Activated CD4-positive, alpha-beta T cell treated with anti-CD3 and anti-CD28 coated beads for 36 hours (primary cell): Measurements from ENCODE around the gene SLC22A8. TPM values are rescaled to one million over a fixed set of nuclear protein-coding genes. Genes with fewer than 3 reads are reported as not detected.

ENCODE experiments used
- ATAC-seq: fragments of 200-7000 bp; cut with Tn5 transposase; one replicate; pipeline ENCODE4 v1.10.0; 2021; ENCODE audit warnings: mild to moderate bottlenecking, moderate library complexity
- CTCF ChIA-PET: fragments of 350-600 bp; sonication (Branson Sonifier 250); formaldehyde crosslinking; loops from one replicate; lab custom pipeline; 2021; ENCODE audit warnings: antibody characterized with exemption; lab: Charles Lee
- POLR2A ChIA-PET: fragments of 350-600 bp; sonication (Branson Sonifier 250); formaldehyde crosslinking; loops from one replicate; lab custom pipeline; 2021; ENCODE audit warnings: antibody characterized with exemption, inconsistent platforms; lab: Charles Lee
- DNase-seq: peaks from one replicate; pipeline ENCODE4 v3.0.0-alpha.2; 2020
- H3K27ac Mint-ChIP-seq: one replicate; pipeline ENCODE4 v1.8.0; 2021; ENCODE audit warnings: mixed read lengths
- H3K27me3 Mint-ChIP-seq: one replicate; pipeline ENCODE4 v1.8.0; 2021; ENCODE audit warnings: mixed read lengths
- H3K36me3 Mint-ChIP-seq: one replicate; pipeline ENCODE4 v1.8.0; 2021; ENCODE audit warnings: low read depth, mixed read lengths
- H3K4me1 Mint-ChIP-seq: one replicate; pipeline ENCODE4 v1.8.0; 2021; ENCODE audit warnings: mixed read lengths
- H3K4me3 Mint-ChIP-seq: one replicate; pipeline ENCODE4 v1.8.0; 2021; ENCODE audit warnings: mild to moderate bottlenecking, moderate library complexity, mixed read lengths
- H3K9me3 Mint-ChIP-seq: one replicate; pipeline ENCODE4 v1.8.0; 2021; ENCODE audit warnings: low read depth, mixed read lengths
- intact Hi-C, 2 experiments: fragments of 100-400 bp; cut with DNase I in 1 of 2; cut with micrococcal nuclease in 1 of 2; formaldehyde crosslinking; loops; one replicate each; pipeline versions ENCODE4 v1.14.2 to v1.15.1; 2022 to 2024; cut with DNase I, micrococcal nuclease
- total RNA-seq, 2 experiments: library from RNA; stranded (reverse); gene quantifications; one replicate each; pipeline ENCODE4 v1.2.3, GENCODE V29; 2021

The SLC22A8 gene
- total RNA-seq, 2 experiments from 2014 or later: not detected

DNA sequence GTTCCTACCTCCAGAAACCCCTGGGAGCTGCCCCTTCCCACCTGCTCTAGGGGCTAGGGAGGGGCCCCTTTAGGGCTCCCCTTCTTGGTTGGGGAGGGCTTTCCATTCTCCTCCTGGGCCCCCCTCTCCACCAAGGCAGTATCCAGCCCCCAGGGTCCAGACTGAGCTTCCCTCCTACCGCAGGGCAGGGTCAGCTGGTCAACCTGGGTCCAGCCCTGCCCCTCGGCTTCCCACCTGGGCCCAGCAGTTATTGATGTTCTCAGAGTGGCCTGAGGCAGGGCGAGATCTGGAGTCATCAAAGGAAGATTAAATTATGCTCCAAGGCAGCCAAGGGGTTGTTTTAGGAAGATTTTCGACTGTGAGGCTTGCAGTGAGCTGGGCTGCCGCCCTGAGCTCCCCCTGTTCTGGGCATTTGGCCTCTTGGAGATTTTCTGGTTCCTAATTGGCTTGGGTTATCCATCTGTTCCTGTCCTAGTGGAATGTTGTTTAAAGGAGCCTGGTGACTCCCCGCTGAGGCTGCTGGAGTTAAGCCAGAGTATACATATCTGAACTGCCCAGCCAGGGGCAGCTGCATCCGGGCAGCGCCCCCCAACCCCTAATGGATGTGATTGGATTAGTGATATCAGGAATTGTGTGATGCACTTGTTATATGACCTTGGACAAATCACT is 1.8 kb upstream of the SLC22A8 start:
- Mint-ChIP-seq H3K4me3 (no peak overlapping the region), H3K27me3 (peaks cover 10% of the 10 kb centered on the region), H3K9me3 (no peaks in the 10 kb centered on the region), H3K27ac (no peak overlapping the region), H3K36me3 (no peaks in the 10 kb centered on the region), H3K4me1 (no peaks in the 10 kb centered on the region)
- ChIA-PET CTCF (interaction anchor here (0.6 to 8.5 kb wide), 5 partner anchors 26 to 306 kb away, joined by 3 to 283 read pairs (median 4); no protein-coding TSS in a partner anchor), POLR2A (no interaction called here)
- ATAC-seq (no peak), DNase-seq (no peak)
- intact Hi-C loops: no loop called here

DNA sequence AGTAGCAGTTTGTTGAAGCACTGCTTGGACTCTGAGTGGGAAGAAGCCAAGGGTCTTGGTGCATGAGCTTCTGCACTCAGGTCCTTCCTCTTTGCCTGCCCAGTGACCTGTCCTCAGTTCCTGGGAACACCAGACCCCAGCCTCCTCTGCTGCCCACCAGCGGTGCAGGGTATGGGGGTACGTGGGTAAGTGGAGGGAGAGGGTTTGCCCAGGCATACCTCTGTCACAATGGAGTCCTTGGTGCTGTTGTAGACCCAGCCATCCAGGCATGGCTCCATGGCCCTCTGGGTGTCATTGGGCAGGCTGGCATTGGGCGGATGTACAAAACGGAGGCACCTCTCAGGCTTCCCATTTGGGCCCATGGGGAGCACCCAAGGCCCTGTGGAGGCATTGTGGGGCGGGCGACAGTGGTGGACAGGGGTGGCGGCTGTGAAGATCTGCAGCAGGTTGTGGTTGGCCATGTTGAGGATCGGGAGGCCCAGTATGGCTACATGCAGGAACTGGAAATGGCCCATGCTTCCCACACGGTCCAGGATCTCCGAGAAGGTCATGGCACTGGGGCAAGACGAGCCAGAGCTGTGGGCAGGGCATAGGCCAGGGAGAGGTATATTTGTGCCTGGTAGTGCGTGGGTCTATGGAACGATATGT is 1.1 kb downstream of the SLC22A8 start:
- DNase-seq: no peak
- H3K9me3 Mint-ChIP-seq: no peaks in the 10 kb centered on the region
- ATAC-seq: no peak
- intact Hi-C loops: no loop called here
- no peak overlapping the region for H3K4me3 Mint-ChIP-seq
- H3K36me3 Mint-ChIP-seq: no peaks in the 10 kb centered on the region
- POLR2A ChIA-PET: no interaction called here
- H3K27me3 Mint-ChIP-seq: peaks cover 10% of the 10 kb centered on the region
- no peak overlapping the region for H3K27ac Mint-ChIP-seq
- no peaks in the 10 kb centered on the region for H3K4me1 Mint-ChIP-seq
- CTCF ChIA-PET: interaction anchor here (0.5 to 1.0 kb wide), 3 partner anchors 9 to 96 kb away, joined by 3 to 5 read pairs (median 5); no protein-coding TSS in a partner anchor

DNA sequence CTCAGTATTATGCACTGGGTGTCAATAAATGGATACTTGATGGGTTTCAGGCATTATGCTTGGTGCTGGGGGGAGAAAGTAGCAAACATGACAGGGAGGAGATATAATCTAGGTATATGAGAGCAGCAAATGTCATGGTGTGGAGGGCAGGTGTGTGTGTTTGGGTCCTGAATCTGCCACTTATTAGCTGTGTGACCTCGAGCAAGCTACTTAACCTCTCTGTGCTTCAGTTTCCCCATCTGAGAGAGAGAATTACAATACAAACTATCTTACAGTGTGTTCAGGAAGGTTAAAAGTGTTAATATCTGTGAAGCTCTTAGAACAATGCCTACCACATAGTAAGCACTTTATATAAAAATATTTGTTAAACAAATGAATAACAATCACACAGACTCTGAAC is 2.8 kb downstream of the SLC22A8 start:
- no peaks in the 10 kb centered on the region for H3K4me1 Mint-ChIP-seq
- DNase-seq (no peak), ATAC-seq (no peak)
- peaks cover 3% of the 10 kb centered on the region for H3K27me3 Mint-ChIP-seq
- ChIA-PET CTCF (interaction anchor here (0.5 to 3.1 kb wide), 5 partner anchors 10 to 1237 kb away, joined by 3 to 12 read pairs (median 3); no protein-coding TSS in a partner anchor), POLR2A (no interaction called here)
- H3K9me3 Mint-ChIP-seq: no peaks in the 10 kb centered on the region
- H3K4me3 Mint-ChIP-seq: no peak overlapping the region
- intact Hi-C loops: no loop called here
- no peak overlapping the region for H3K27ac Mint-ChIP-seq
- H3K36me3 Mint-ChIP-seq: no peaks in the 10 kb centered on the region

DNA sequence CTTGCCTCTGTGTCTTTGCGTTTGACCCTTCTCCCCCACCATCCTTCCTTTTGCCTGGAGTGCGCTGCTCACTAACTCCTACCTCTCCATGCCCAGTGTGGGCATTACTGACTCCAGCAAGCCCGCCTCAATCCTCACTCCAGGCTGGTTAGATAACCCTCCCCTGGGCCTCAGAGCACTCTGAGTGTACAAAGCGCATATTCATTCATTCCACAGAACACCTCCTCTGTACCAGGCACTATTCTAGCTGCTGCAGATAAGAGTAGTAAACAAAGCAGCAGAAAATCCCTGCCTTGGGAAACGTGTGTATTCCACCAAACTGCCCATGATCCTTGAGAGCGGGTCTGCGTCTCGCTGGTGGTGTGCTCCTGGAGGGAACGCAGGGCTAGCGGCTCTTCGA is 3.2 kb downstream of the SLC22A8 start:
- ChIA-PET POLR2A (no interaction called here), CTCF (interaction anchor here (0.9 to 3.1 kb wide), 3 partner anchors 11 to 1236 kb away, joined by 3 to 12 read pairs (median 4); no protein-coding TSS in a partner anchor)
- H3K4me3 Mint-ChIP-seq: no peak overlapping the region
- ATAC-seq: no peak
- H3K9me3 Mint-ChIP-seq: no peaks in the 10 kb centered on the region
- no peak overlapping the region for H3K27ac Mint-ChIP-seq
- H3K4me1 Mint-ChIP-seq: no peaks in the 10 kb centered on the region
- no peak for DNase-seq
- intact Hi-C loops: no loop called here
- peaks cover 3% of the 10 kb centered on the region for H3K27me3 Mint-ChIP-seq
- H3K36me3 Mint-ChIP-seq: no peaks in the 10 kb centered on the region

DNA sequence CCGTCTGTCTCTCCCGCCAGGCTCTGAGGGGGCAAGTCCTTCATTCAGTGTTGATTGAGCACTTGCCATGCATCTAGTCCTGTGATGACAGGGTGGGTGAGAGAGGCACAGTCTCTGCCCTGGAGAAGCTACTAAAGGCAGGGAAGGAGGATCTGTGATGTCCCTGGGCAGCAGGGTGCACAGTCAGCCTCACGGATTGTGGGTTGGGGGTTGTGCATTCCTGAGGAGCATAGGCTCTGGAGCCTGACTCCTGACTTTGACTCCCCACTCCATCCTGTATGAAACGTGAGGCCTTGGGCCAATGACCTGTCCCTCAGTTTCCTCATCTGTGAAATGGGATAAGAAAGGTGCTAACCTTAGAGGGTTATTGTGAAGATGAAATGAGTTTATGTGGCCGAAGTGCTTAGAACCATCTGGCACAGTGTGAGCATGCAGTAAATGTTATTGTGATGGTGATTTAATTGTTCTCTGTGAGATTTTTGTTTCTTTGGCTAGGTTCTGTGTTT is 4.7 kb downstream of the SLC22A8 start:
- ATAC-seq (no peak), DNase-seq (no peak)
- CTCF ChIA-PET: interaction anchor here (0.6 to 3.4 kb wide), 4 partner anchors 12 to 607 kb away, joined by 3 to 23 read pairs (median 8); no protein-coding TSS in a partner anchor
- H3K4me3 Mint-ChIP-seq: no peak overlapping the region
- POLR2A ChIA-PET: no interaction called here
- H3K9me3 Mint-ChIP-seq: no peaks in the 10 kb centered on the region
- intact Hi-C loops: no loop called here
- no peak overlapping the region for H3K27ac Mint-ChIP-seq
- H3K4me1 Mint-ChIP-seq: no peaks in the 10 kb centered on the region
- peaks cover 3% of the 10 kb centered on the region for H3K27me3 Mint-ChIP-seq
- no peaks in the 10 kb centered on the region for H3K36me3 Mint-ChIP-seq

DNA sequence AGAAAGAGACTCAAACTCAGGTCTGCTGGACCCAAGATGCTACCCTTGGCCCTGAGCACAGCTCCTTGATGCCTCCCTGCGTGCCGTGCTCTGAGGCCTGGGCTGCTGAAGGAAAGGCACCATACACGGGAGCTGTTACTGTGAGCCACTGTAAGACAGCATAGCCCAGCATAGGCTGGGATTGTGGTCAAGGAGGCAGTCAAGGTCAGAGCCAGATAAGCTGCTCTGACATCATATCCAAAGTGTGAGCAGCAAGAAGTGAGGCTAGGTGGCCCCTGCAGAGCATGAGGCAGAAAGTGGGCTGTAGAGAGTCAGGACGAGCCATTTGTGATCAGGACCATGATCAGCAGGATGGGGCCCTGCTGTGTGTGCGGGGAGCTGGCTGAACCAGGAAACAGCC is 7.7 kb downstream of the SLC22A8 start:
- Mint-ChIP-seq H3K27ac (no peak overlapping the region), H3K4me3 (no peak overlapping the region), H3K4me1 (no peaks in the 10 kb centered on the region), H3K36me3 (no peaks in the 10 kb centered on the region), H3K9me3 (no peaks in the 10 kb centered on the region), H3K27me3 (no peaks in the 10 kb centered on the region)
- ATAC-seq (no peak), DNase-seq (no peak)
- ChIA-PET CTCF (interaction anchor here (0.5 to 3.4 kb wide), 5 partner anchors 8 to 105 kb away, joined by 3 to 23 read pairs (median 4); no protein-coding TSS in a partner anchor), POLR2A (interaction anchor here (0.7 to 1.0 kb wide), 2 partner anchors 33 to 167 kb away, joined by 3 to 5 read pairs; no protein-coding TSS in a partner anchor)
- intact Hi-C loops: no loop called here

DNA sequence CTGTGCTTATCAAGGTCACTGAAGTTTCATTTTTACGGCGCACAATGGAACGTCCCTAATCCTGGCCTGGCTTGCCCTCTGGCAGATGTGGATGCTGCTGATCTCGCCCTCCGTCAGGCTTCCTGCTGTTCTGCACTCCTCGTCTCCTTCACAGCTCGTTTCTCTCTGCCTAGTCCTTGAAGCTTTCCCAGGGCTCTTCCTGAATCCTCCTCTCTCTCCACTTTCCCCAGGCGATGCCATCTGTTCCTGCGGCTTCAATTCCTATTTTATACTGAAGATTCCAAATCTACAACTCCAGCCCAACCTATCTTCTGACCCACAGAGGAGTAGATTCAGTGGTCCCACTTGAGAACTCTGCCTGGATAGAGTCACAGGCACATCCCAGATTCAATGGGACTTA is 14.2 kb downstream of the SLC22A8 start:
- ATAC-seq: no peak
- Mint-ChIP-seq H3K4me3 (no peak overlapping the region), H3K9me3 (no peaks in the 10 kb centered on the region), H3K27ac (no peak overlapping the region), H3K4me1 (no peaks in the 10 kb centered on the region), H3K27me3 (no peaks in the 10 kb centered on the region), H3K36me3 (no peaks in the 10 kb centered on the region)
- ChIA-PET POLR2A (no interaction called here), CTCF (interaction anchor here (1.0 kb wide), 1 partner anchor 20 kb away, joined by 5 read pairs; no protein-coding TSS in a partner anchor)
- intact Hi-C loops: no loop called here
- DNase-seq: no peak

DNA sequence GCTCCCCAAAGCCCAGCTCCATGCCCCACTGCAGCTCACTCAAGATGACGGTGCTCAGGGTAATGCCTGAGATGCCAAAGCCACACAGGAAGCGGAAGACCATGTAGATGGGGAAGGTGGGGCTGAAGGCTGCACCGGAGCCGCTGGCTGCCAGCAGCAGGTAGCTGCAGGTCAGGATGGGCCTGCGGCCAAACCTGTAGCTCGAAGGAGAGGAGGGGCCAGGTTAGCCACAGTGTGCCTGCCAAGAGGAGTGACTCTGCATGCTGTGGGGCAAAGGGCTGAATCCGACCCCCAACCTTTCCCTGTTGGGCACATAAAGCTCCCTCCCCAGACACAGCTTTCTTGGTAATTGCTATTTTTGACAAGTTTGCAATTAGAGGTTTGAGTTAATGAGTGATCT is 16.0 kb downstream of the SLC22A8 start:
- H3K4me3 Mint-ChIP-seq: no peak overlapping the region
- CTCF ChIA-PET: interaction anchor here (0.6 to 1.1 kb wide), 6 partner anchors 8 to 95 kb away, joined by 3 to 4 read pairs (median 3); no protein-coding TSS in a partner anchor
- intact Hi-C loops: no loop called here
- POLR2A ChIA-PET: no interaction called here
- DNase-seq (no peak), ATAC-seq (no peak)
- no peaks in the 10 kb centered on the region for H3K9me3 Mint-ChIP-seq
- H3K27ac Mint-ChIP-seq: no peak overlapping the region
- H3K36me3 Mint-ChIP-seq: no peaks in the 10 kb centered on the region
- no peaks in the 10 kb centered on the region for H3K4me1 Mint-ChIP-seq
- H3K27me3 Mint-ChIP-seq: peaks cover 5% of the 10 kb centered on the region

DNA sequence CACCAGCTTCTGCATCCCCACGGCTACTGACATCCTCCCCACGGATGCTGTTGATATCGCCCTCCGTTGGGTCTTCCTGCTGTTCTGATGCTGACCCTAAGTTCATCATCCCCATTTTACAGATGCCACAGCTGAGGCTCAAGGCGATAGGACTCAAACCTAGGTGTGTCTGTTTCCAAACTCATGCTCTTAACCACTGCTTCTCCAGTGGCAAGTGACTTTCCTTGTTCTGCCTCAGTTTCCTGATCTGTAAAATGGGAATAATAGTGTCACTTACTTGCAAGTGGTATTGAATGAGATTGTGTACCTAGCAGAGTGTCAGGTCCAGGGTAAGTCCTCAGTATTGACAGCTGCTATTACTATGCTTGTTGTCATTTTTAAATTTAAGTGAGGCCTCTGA is 16.5 kb downstream of the SLC22A8 start:
- DNase-seq (no peak), ATAC-seq (no peak)
- Mint-ChIP-seq H3K4me1 (no peaks in the 10 kb centered on the region), H3K36me3 (no peaks in the 10 kb centered on the region), H3K27me3 (peaks cover 5% of the 10 kb centered on the region), H3K27ac (no peak overlapping the region), H3K9me3 (no peaks in the 10 kb centered on the region), H3K4me3 (no peak overlapping the region)
- CTCF ChIA-PET: interaction anchor here (0.6 to 1.1 kb wide), 5 partner anchors 9 to 95 kb away, joined by 3 to 4 read pairs (median 3); no protein-coding TSS in a partner anchor
- POLR2A ChIA-PET: no interaction called here
- intact Hi-C loops: no loop called here

DNA sequence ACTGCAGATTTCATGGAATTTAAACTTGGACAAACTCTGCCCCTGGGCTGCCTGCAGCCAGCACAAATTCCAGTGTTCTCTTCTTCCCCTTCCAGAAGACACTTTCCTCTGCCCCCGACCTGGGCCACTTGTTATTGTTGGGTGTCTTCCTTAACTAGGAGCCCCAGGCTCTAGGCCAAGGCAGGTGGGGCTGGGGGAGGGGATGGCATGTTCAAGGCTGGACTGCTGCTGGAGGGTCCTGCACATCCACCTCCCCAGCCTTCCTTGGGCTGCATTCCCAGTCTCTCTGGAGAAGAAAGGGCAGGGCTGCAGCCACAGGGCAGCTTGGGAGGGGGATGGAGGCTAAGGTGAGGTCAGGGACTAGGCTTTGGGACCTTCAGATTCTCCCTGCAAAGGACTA is 19.4 kb downstream of the SLC22A8 start:
- Mint-ChIP-seq H3K4me3 (no peak overlapping the region), H3K4me1 (no peaks in the 10 kb centered on the region), H3K27me3 (peaks cover 9% of the 10 kb centered on the region), H3K27ac (no peak overlapping the region), H3K9me3 (no peaks in the 10 kb centered on the region), H3K36me3 (no peaks in the 10 kb centered on the region)
- CTCF ChIA-PET: interaction anchor here (1.2 kb wide), 1 partner anchor 91 kb away, joined by 3 read pairs; no protein-coding TSS in a partner anchor
- DNase-seq: no peak
- POLR2A ChIA-PET: no interaction called here
- intact Hi-C loops: no loop called here
- no peak for ATAC-seq

DNA sequence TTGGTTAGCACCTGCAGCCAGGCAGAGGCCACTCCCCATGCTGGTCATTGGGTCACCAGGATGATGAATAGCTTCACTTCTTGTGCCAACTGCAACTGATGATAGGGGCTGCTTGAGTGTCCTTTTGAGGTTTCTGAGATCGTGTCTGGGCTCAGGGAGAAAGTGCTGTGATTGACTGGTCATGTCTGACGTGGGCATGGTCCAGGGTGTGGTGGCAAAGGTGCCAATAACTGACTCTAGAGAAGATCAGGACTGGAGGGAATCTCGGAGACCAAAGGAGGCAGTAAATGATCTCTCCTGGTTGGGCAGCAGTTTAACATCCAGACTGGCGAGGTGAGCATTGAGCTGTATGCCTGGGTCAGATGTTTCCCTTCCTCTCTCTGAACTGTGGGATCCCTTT is 20.9 kb downstream of the SLC22A8 start:
- DNase-seq (no peak), ATAC-seq (no peak)
- Mint-ChIP-seq H3K9me3 (no peaks in the 10 kb centered on the region), H3K36me3 (no peaks in the 10 kb centered on the region), H3K4me1 (no peaks in the 10 kb centered on the region), H3K4me3 (no peak overlapping the region), H3K27me3 (peaks cover 9% of the 10 kb centered on the region), H3K27ac (no peak overlapping the region)
- POLR2A ChIA-PET: no interaction called here
- CTCF ChIA-PET: interaction anchor here (0.9 to 1.3 kb wide), 3 partner anchors 15 to 89 kb away, joined by 3 to 4 read pairs (median 3); no protein-coding TSS in a partner anchor
- intact Hi-C loops: no loop called here
